Ovary (tissue), 9 donors: ENCODE data around the gene NIPBL. TPM values are rescaled to one million over a fixed set of nuclear protein-coding genes. Genes with fewer than 3 reads are reported as not detected.

Experiments
- DNase-seq, 5 donors: peaks; one replicate each; pipeline ENCODE4 v3.0.0-alpha.2; 2019 to 2020
- H3K27ac ChIP-seq, 2 donors: fragments of 200-600 bp; one replicate each; pipeline versions ENCODE4 v1.5.1 to v1.8.0; 2019 to 2022
- H3K27me3 ChIP-seq: fragments of 200-600 bp; one replicate; pipeline ENCODE4 v1.8.0; 2022
- H3K36me3 ChIP-seq: fragments of 200-600 bp; sonication (generic); one replicate; pipeline ENCODE4 v1.5.1; 2019
- H3K4me1 ChIP-seq: one replicate; pipeline ENCODE4 v1.8.1; 2013; ENCODE audit warnings: mild to moderate bottlenecking, moderate library complexity; ENCODE audit not compliant: insufficient read depth
- H3K4me3 ChIP-seq: fragments of 200-600 bp; sonication (generic); one replicate; pipeline ENCODE4 v1.5.1; 2017
- H3K9me3 ChIP-seq, 2 donors: fragments of 200-600 bp in 1 of 2; sonication (generic) in 1 of 2; one replicate each; pipeline versions ENCODE4 v1.5.1 to v1.8.1; 2013 to 2019; ENCODE audit warnings: mild to moderate bottlenecking in 1 of 2, moderate library complexity in 1 of 2
- CTCF ChIP-seq, 3 donors: fragments of 450-650 bp in 2 of 3; fragments of 200-600 bp in 1 of 3; IDR thresholded peaks; one replicate each; pipeline versions ENCODE4 v1.5.1 to v1.8.0; 2016 to 2022; ENCODE audit warnings: antibody characterized with exemption in 3 of 3, mild to moderate bottlenecking in 1 of 3
- EP300 ChIP-seq: sonication (generic); formaldehyde crosslinking; IDR thresholded peaks from one replicate; pipeline ENCODE4 v1.6.1; 2017; ENCODE audit warnings: antibody characterized with exemption
- POLR2A ChIP-seq: fragments of 450-650 bp; IDR thresholded peaks from one replicate; pipeline ENCODE4 v1.6.1; 2017; ENCODE audit warnings: antibody characterized with exemption, mild to moderate bottlenecking, moderate library complexity
- WGBS, 3 donors: extraction: QIAGEN DNeasy Blood & Tissue Kit in 1 of 3; methylation state at CpG; one replicate each; pipeline versions ENCODE4 v1.1.5 to v1.1.7; 2013 to 2017; 5-methylcytosine and 5-hydroxymethylcytosine counted together
- intact Hi-C, 4 donors: fragments of 100-400 bp; cut with DNase I; formaldehyde crosslinking; loops; one replicate each; pipeline versions ENCODE4 v1.11.0 to v1.15.1; 2022 to 2023
- polyA plus RNA-seq, 2 donors: library from polyadenylated mRNA; stranded (reverse); fragments of 200-250 nt in 1 of 2; fragments of 350-450 nt in 1 of 2; fragmentation: Illumina TruSeq in 1 of 2; extraction: RNeasy Lipid Tissue Mini Kit (QIAGEN cat#74804) in 1 of 2; gene quantifications; one replicate each; pipeline ENCODE4 v1.2.3, GENCODE V29; 2013 to 2014
- total RNA-seq, 7 donors: library from RNA; depleted of rRNA in 2 of 7; stranded (reverse); fragments of >200 nt in 2 of 7; fragmentation: NEBNext Ultra II Directional in 3 of 7; extraction: Animal tissue kit (Norgen Biotek cat#: 25700) in 3 of 7; gene quantifications; one replicate each; pipeline versions ENCODE4 v1.1.0 to v1.2.4, GENCODE V29; 2016 to 2023
- donor health status: DM: no; HTN: no; CAD: no; lungs with moderate emphysema.
- donor health status: DM: no; HTN: no; CAD: no.
- donor health status: Bipolar disorder and iron deficiency.
- donor health status: DM: yes; HTN: yes; CAD: no.
- donor health status: DM: no; HTN: no; CAD: no.
- donor health status: DM: yes; HTN: yes; CAD: no.

Gene NIPBL
- total and polyA plus RNA-seq, 9 donors: 20.8 to 73.1 (median 61.7) TPM

DNA sequence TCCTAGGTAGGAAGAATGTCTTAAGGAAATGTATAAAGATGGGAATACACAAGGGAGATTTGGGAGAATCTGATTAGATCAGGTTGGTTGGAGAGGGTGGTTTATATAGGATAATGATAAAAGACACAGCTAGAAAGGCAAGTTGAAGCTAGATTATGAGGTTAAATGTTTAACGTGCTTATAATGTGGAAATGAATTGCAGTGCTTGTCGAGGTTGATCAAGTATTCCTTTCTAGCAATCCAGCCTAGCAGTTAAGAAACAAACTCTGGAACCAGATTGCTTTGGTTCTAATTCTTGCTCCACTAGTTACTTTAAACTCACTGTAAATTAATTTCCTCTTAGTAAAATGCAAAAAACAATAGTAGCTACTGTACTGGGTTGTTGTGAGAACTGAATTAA lies 76.5 kb downstream of the NIPBL start:
- H3K9me3 ChIP-seq: no peaks in the 10 kb centered on the region
- no peaks in the 10 kb centered on the region for H3K27me3 ChIP-seq
- 91 to 93% (median 92%) methylated on average over 2 of the region's 2 CpGs for WGBS, 3 donors
- no peak for DNase-seq
- TF ChIP-seq EP300 (no peak), CTCF (IDR thresholded peaks at IDR 0.05) (no peak), POLR2A (no peak)
- no peak overlapping the region for H3K27ac ChIP-seq
- H3K36me3 ChIP-seq: no peaks in the 10 kb centered on the region
- intact Hi-C loops: no loop called here
- H3K4me3 ChIP-seq: no peak overlapping the region
- H3K4me1 ChIP-seq: peaks cover 1% of the 10 kb centered on the region

DNA sequence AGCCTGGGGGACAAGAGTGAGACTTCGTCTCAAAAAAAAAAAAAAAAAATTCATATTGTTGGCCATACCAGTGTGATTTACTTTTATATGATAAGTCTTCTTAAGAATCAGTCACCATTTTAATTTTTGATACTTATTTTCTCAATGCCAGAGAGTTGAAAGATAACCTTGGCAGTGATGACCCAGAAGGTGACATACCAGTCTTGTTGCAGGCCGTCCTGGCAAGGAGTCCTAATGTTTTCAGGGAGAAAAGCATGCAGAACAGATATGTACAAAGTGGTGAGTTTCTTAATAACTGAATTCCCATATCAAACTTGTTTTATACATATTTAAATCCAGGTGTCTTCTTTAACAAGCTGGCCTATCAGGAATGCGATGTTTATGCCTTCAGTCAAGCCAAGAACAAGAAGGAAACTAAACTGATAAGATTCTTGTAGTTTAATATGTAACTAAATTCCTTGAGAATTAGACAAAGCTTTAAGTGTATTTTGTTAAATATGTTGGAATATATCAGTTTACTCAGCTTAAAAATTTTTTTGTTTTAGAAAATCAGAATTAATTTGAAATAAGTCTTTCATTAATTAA lies 81.5 kb downstream of the NIPBL start:
- Histone ChIP-seq H3K9me3 (no peaks in the 10 kb centered on the region), H3K27me3 (no peaks in the 10 kb centered on the region), H3K27ac (no peak overlapping the region), H3K4me3 (no peak overlapping the region), H3K4me1 (peaks cover 6% of the 10 kb centered on the region), H3K36me3 (no peaks in the 10 kb centered on the region)
- 33 to 43% (median 34%) methylated on average over 3 of the region's 3 CpGs for WGBS, 3 donors
- intact Hi-C loops: no loop called here
- no peak for TF ChIP-seq POLR2A
- no peak for TF ChIP-seq EP300
- no peak for TF ChIP-seq CTCF (IDR thresholded peaks at IDR 0.05)
- DNase-seq: no peak

DNA sequence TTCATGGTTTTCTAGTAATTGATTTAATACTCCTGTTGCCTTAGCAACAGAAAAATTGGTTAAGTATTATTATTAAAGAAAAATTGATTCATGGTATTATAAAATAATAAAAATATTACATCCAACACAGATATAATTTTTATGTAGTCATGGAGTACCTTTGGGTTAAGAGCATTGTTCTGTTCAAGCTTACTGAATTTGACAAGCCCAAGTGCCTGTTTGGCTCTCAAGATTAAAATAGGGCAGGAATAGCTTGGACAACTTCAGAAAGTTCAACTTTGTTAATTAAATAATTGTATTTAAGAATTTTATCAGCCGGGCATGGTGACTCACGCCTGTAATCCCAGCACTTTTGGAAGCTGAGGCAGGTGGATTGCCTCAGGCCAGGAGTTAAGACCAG lies 82.0 kb downstream of the NIPBL start:
- DNase-seq: no peak

DNA sequence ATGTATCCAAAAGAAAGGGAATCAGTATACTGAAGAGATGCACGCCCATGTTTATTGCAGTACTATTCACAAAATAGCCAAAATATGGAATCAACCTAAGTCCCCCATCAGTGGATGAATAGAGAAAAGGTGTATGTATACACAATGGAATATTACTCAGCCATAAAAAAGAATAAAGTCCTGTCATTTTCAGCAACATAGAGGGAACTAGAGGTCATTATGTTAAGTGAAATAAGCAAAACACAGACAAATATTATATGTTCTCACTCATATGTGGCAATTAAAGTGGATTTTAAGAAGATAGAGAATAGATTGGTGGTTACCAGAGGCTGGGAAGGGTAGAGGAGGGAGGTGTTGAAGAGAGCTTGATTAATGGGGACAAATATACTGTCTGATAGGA lies 88.6 kb downstream of the NIPBL start:
- WGBS, 3 donors: 97 to 98% (median 97%) methylated on average over 1 of the region's 1 CpG
- H3K27ac ChIP-seq: no peak overlapping the region
- H3K4me1 ChIP-seq: no peaks in the 10 kb centered on the region
- H3K4me3 ChIP-seq: no peak overlapping the region
- no peaks in the 10 kb centered on the region for H3K27me3 ChIP-seq
- H3K9me3 ChIP-seq: no peaks in the 10 kb centered on the region
- H3K36me3 ChIP-seq: no peaks in the 10 kb centered on the region
- DNase-seq: no peak
- no peak for TF ChIP-seq CTCF (IDR thresholded peaks at IDR 0.05)
- TF ChIP-seq EP300: no peak
- no peak for TF ChIP-seq POLR2A
- intact Hi-C loops: no loop called here

More for the DNA sequence above, 82.0 kb downstream of the NIPBL start:
- no peak overlapping the region for H3K4me3 ChIP-seq
- no peaks in the 10 kb centered on the region for H3K36me3 ChIP-seq
- intact Hi-C loops: no loop called here
- TF ChIP-seq EP300 (no peak), CTCF (IDR thresholded peaks at IDR 0.05) (no peak), POLR2A (no peak)
- H3K4me1 ChIP-seq: peaks cover 6% of the 10 kb centered on the region
- H3K9me3 ChIP-seq: no peaks in the 10 kb centered on the region
- no peak overlapping the region for H3K27ac ChIP-seq
- no peaks in the 10 kb centered on the region for H3K27me3 ChIP-seq
- WGBS, 3 donors: 30 to 35% (median 33%) methylated on average over 2 of the region's 2 CpGs
